ENCODE measurements around the gene CPEB1. TPM values are rescaled to one million over a fixed set of nuclear protein-coding genes. Genes with fewer than 3 reads are reported as not detected.

The CPEB1 gene
- total RNA-seq, 1 experiment from 2014 or later, result 1.0 TPM

- H3K79me2 ChIP-seq (ENCODE audit: insufficient read depth, low read length), result no peaks in the 10 kb centered on the region
- Mint-ChIP-seq H3K36me3 (ENCODE audit: insufficient read depth in 1 of 3, low read depth in 3 of 3) (no peaks in the 10 kb centered on the region; a peak in 1 of 7 replicates), H3K27ac (no peak overlapping the region; a peak in 1 of 7 replicates), H3K9me3 (no peaks in the 10 kb centered on the region), H3K4me3 (no peak overlapping the region), H3K4me1 (peaks cover 18 to 26% of the 10 kb centered on the region in 2 experiments), H3K27me3 (ENCODE audit: low read depth) (peaks cover 37% of the 10 kb centered on the region)
- TF ChIP-seq CTCF (conservative IDR thresholded peaks at IDR 0.05), result no peak
- H3K18ac ChIP-seq (ENCODE audit: insufficient read length, low read depth, low read length), result no peak overlapping the region
- no peak overlapping the region for H3T11ph ChIP-seq (ENCODE audit: low read length)
- H2AFZ ChIP-seq (ENCODE audit: low read length), result no peak overlapping the region
- no peak overlapping the region for H3K4ac ChIP-seq (ENCODE audit: low read depth, low read length)
- no peak overlapping the region for H2BK12ac ChIP-seq (ENCODE audit: insufficient read length, low read depth, low read length)
- H4K20me1 ChIP-seq (ENCODE audit: control insufficient read depth, insufficient read depth, insufficient read length), result no peaks in the 10 kb centered on the region
- H4K8ac ChIP-seq (replicated peaks; ENCODE audit: insufficient read length, low read depth, low read length), result no peak overlapping the region
- H2BK20ac ChIP-seq (ENCODE audit: low read depth, low read length, poor library complexity, severe bottlenecking), result no peak overlapping the region
- H3K23ac ChIP-seq (ENCODE audit: insufficient read length, low read depth, low read length), result no peak overlapping the region
- no peaks in the 10 kb centered on the region; the same call in 1 of the 2 replicates for H3K27me3 ChIP-seq (ENCODE audit: insufficient read depth, low read length)
- no peaks in the 10 kb centered on the region for H3K9me3 ChIP-seq (ENCODE audit: control insufficient read depth, low read depth, low read length)
- H2BK5ac ChIP-seq (ENCODE audit: insufficient read length, low read length), result no peak overlapping the region
- no peak overlapping the region for H3K9ac ChIP-seq (ENCODE audit: extremely low read depth, insufficient read length, low read length)
- no peak overlapping the region for H2AK5ac ChIP-seq (ENCODE audit: insufficient read length, low read length)
- no peak overlapping the region for H3K56ac ChIP-seq (ENCODE audit: insufficient read length, low read depth, low read length)
- H2BK120ac ChIP-seq (ENCODE audit: low read depth, low read length, poor library complexity, severe bottlenecking), result no peak overlapping the region
- no peaks in the 10 kb centered on the region for H3K79me1 ChIP-seq (ENCODE audit: insufficient read depth, low read depth, low read length, poor library complexity, severe bottlenecking)
- H3K27ac ChIP-seq (ENCODE audit: insufficient read length, low read depth, low read length), result no peak overlapping the region
- no peak overlapping the region for H3K4me2 ChIP-seq (ENCODE audit: insufficient read depth, insufficient read length, low read length)
- DNase-seq, result no peak
- H2BK15ac ChIP-seq (ENCODE audit: low read depth, low read length), result no peak overlapping the region
- no peak overlapping the region for H4K91ac ChIP-seq (ENCODE audit: insufficient read length, low read depth, low read length)
- WGBS (ENCODE audit: extremely low coverage, insufficient read length, low lambda C conversion rate), result no CpG with 5 or more reads among the region's 2 CpGs
- no peak overlapping the region for H4K5ac ChIP-seq (ENCODE audit: insufficient read length, low read depth, low read length)
- H3K23me2 ChIP-seq (ENCODE audit: insufficient read length, low read depth, low read length, poor library complexity, severe bottlenecking), result no peaks in the 10 kb centered on the region
- no peak overlapping the region for H3K14ac ChIP-seq (ENCODE audit: insufficient read depth, low read length)
- H3K4me1 ChIP-seq (ENCODE audit: insufficient read depth, low read length), result 0 out of 2 replicates have a peak, but pooled peaks cover 4% of the 10 kb centered on the region
Measured at GRCh38 chr15:82548700-82549099, 98.5 kb downstream of the CPEB1 start.

All from H9 (cell line).